Fibroblast of the conjunctiva (primary cell): ENCODE measurements around the gene DECR2.
"Not testable (repeated sequence)": the region's sequence is repeated elsewhere in the genome, so short reads cannot be mapped to it uniquely, and the experiment has no call there.

ENCODE experiments used
- DNase-seq: peaks from one replicate; pipeline ENCODE4 v3.0.0-alpha.2; 2010; ENCODE audit warnings: low read depth

DECR2 gene

DNA sequence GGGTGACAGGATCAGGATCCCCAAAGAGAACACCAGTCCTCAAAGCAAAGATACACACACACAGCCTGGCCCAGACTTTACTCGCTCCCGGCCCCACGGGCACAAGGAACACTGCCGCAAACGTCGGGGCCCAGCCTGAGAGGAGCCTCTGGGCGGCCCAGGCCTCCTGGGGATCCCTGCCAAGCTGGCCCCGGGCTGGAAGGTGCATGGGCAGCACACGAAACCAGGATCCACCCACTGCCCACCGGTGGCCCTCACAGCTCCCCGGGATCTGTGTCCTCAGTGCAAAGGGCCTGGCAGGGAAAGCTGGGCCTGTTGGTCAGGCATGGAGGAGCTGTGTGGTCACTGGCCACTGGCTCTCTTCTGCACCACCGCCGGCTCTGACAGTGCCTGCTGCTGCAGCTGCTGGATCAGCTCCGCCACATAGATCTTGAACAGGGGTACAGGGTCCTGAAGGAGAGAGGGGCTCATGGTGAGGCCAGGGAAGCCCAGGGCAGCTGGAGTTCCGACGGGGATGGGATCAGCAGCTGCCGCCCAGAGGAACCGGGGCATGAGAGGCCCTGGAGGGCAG is 34.3 kb upstream of the DECR2 start:
- no peak for DNase-seq

DNA sequence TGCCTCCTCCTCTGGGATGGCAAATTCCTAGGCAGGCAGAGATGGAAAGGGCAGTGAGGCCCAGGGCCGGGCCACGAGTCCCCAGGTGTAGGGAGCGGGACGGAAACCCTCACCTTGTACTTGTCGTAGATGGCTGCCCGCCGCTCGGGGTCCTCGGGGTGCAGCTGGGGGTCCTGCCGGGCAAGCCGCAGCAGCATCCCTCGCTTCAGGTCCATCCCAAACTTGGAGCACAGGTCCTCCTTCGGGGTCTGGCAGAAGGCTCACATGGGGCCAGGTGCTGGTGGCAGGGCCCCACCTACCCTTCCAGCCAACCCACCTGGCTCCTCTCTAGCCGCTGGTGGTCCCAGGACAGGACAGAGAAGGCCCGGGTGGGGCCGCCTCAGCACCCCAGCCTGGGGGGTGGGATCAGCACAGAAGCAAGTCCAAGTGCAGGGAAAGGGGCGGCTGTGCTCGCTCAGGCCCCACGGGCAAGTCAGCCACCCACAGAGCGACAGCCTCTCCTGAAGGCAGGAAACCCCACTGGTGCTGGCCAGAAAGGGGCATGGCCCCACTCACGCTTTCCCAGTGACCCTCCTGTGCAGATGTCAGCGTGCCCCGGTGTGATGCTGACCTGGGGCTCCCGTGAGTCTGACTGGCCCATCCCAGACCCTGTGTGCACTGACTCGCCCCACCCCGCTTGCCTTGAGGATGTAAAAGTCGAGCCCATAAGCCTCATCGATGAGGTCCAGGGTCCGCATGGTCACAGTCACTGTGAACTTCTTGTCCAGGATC is 33.1 kb upstream of the DECR2 start:
- no peak for DNase-seq

DNA sequence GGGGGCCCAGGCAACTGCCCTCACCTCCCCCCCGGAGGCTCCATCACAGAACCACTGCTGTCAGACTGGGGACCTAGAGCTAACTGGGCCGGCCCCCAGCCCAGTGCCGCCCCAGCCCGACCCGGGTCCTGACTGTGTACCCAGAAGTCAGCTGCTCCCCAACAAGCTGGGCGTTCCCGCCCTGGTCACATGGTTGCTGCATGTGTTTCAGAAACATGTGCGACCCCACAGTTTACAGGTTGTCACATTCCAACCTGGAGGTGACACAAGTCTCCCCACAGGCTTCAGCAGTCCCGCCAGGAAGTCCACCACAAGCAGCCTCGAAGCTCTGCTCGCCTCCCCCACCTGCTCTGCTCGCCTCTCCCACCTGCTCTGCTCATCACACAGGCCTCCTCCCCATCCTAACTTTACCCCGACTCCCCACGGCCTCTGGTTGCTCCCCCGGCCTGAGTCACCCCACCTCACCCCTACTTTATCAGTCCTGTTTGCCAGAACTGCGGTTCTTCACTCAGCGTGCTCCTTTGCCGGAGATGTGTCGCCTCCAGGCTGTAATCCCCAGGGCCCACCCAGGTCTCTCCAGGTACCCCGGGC is 32.3 kb upstream of the DECR2 start:
- DNase-seq, result no peak

DNA sequence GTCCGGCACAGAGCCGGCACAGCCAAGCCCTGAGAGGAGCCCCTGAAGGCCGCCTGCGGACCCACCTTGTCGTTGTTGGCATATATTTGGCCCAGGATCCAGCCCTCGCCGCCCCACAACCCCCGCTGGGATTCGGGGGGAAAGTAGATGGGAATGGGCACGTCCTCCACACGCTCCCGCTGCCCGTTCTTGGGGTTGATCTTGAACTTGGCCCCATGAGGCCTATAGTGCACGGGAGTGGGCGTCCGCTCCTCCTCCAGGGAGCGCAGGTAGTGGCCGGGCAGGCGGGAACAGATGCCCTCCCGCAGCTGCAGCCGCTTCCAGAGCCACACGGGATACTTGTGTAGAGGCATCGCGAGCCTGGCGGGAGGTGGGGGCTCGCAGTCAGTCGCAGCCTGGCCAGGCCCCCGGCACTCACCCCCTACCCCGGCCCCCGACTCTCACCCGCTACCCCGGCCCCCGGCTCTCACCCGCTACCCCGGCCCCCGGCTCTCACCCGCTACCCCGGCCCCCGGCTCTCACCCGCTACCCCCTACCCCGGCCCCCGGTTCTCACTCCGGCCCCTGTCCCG is 31.7 kb upstream of the DECR2 start:
- DNase-seq, result no peak

DNA sequence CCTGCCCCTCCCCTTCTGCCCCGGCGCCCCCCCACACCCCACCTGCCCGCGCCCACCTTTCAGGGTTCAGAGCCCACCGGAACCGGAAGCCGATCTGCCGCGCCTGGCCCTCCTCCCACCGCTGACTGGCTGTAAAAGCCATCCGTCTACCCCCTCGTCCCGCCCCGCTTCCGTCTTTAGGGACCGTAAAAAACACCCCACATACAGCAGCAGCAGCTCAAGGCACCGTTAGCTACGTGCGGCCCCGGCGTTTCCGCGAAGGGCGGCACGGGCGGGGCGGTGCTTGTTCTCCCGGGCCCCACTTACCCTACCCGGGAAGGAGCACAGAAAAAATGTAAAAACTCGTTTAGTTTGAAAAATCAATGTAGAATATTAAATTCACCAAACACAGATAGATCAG is 31.2 kb upstream of the DECR2 start, which contains the start of gene MRPL28:
Gene MRPL28, minus strand, starts transcription at position 96 of the 400 bp plus-strand sequence. CDS start 320 bp downstream, outside the sequence.
- DNase-seq, result peak; percentile 91

DNA sequence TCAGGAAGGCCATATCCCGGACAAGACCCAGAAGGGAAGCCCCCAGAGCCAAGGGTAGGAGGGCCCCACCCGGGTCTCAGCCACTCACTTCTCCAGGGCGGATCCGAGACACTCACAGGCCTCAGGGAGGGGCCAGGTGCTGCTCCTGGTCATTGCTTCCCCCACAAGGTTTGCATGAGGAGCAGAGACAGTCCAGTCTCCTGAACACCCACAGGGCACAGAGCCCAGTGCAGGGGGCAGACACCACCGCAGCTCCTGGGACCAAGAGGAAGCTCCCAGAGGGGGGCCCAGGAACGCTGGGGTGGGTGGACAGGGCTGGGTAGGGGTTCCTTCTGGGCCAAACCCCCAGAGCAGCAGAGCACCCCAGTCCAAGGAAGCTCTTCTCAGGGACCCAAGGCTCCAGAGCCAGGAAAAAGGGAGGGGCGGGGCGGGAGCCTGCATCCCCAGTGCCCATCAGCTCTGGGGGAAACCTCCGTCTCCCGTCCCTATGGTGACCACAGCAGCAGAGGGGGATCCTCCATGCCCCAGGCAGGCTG is 30.6 kb upstream of the DECR2 start:
- no peak for DNase-seq

DNA sequence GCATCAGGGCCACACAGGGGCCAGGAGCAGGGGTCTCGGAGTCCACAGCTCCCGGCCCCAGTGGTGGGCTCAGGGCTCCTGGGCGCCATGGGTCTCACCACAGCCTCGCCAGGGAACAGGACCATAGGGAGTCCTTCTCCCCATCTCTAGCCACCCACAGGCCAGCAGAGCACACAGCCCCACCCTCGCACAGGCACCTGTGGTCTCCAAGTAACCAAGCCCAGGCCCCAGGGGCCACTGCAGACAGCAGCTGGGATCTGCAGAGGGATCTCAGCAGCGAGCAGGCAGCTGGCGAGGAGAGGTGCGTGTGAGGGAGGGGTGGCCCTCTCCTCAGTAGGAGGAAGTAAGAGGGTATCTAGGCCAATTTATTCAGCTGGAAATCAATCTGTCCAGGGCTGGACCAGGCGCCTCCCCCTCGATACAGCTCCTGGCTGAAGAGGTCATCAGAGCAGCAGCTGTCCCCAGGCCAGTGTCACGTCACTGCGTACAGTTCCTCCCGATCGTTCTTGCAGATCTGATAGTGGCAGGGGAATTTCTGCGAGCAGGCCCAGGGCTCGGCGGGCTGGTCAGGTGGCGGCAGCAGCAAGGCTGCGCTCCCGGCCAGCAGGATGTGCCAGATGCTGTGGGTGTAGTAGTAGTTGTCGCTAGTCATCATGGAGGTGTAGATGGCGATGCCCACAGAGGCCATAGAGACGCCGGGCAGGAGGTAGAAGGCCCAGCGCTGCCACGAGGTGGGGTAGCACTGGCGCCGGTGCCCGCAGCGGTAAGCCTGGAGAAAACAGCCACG is 30.0 kb upstream of the DECR2 start:
- no peak for DNase-seq

DNA sequence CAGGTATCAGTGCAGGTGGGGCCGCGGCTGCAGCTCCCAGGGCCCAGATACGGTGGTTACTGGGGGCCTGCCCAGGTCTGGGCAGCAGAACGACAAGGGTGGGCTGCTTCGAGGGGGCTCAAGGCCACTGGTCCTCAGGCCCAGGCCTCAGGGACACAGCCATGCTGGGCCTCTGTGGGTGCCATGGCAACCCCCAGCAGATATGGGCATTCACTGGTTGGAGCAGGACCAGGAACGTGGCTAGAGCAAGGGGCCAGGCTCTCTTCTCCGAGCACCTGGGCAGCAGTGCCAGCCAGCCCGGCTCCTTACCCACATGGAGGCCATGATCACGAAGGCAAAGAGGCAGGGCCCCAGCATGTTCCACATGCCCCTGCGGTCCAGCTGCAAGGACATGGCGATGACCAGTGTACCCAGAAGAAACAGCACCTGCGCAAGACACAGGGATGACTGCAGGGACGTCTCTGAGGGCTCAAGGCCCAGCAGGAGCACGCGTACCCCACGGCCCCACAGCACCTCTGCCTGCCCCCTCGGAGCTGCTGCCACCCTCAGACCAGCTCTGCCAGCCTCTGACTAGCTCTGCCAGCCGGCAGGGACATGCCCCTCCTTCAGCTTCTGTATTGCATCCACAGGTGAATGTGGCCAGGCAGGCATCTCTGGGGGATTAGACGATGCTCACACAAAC is 29.2 kb upstream of the DECR2 start:
- DNase-seq, result no peak

DNA sequence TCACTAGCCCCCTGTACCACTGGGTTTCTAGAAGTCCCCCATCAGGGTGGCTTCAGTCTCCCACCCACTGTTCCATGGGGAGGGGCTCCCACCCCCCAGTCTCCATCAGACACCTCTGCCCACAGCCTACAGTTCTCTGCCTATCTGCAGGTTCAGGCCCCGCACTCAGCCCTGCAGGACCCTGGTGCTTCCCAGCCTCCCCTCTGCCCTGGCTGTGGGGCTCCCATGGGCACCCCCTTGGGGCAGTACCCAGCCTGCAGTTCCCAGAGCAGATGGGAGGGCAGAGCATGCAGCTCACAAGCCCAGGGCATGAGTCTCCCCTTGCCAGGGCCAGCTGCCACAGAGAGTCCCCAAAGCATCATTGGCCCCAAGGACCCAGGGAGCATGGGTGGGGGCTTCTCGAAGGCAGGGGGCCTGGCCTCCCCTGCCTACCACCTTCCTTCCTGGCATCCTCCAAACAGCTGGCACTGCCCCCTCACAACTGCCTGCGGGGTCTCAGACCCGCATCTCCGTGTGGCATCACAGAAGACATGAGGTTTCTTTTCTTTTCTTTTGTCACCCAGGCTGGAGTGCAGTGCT is 28.6 kb upstream of the DECR2 start:
- DNase-seq, result no peak

DNA sequence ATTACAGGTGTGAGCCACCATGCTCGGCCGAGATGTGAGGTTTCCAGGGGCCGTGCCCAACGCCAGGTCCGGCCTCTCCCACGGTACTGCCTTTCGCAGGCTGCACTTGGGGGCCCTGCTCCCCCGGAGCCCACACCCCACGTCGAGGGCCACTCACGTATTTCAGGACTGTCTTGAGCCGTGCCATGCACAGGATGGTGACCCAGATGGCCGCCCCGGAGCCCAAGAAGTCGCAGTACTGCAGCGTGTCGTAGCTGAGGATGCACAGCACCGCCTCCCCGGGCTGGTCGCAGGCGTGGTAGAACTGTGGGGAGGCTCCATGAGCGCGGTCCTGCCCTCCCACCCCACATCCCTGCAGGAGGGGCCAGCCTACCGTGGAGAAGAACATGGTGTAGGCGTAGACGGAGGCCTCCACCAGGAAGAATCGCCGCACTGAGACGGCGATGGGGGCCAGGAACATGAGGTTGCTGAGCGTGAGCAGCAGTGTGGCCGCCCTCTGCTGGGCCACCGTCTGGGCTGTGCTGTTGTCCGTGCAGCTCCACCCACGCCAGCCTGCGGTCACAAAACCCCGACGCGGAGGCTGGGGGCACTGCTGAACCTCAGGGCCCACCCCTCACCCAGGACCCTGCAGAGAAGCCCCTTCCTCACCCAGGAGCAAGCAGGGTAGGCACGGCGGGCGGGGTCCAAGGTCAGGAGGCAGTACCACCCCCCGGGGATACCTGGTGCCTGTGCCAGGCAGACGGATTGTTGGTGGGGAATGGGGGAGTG is 27.7 kb upstream of the DECR2 start:
- DNase-seq, result no peak

DNA sequence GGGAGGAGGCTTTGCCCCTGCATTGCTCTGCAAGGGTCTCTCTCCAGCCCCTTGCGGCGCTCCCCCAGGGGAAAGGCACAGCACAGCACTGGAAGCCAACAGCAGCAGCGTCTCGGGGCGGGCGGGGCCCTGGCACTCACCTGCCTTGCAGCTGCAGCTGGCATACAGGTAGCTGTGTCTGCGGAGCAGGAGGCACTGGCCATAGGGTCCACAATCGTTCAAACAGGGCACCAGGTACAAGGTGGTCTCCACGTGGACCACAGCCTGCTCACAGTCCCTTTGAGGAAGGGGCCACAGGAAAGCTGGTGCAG is 27.1 kb upstream of the DECR2 start:
- no peak for DNase-seq

DNA sequence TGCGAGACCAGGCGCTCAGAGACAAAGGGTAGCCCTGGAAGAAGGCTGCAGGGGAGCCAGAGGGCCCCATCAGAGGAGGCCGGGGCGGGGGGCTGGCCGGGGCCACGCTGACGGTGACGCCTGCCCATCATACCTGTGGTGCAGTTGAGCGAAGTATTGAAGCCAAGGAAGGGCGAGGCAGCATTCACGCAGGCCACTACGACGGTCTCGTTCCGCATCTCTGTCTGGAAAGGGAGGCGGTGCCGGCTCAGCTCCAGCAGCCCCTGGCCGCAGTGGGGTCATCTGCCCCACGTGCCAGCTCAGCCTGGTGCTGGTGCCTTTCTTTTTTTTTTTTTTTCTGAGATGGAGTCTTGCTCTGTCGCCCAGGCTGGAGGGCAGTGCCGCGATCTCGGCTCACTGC is 26.5 kb upstream of the DECR2 start:
- DNase-seq, result no peak

DNA sequence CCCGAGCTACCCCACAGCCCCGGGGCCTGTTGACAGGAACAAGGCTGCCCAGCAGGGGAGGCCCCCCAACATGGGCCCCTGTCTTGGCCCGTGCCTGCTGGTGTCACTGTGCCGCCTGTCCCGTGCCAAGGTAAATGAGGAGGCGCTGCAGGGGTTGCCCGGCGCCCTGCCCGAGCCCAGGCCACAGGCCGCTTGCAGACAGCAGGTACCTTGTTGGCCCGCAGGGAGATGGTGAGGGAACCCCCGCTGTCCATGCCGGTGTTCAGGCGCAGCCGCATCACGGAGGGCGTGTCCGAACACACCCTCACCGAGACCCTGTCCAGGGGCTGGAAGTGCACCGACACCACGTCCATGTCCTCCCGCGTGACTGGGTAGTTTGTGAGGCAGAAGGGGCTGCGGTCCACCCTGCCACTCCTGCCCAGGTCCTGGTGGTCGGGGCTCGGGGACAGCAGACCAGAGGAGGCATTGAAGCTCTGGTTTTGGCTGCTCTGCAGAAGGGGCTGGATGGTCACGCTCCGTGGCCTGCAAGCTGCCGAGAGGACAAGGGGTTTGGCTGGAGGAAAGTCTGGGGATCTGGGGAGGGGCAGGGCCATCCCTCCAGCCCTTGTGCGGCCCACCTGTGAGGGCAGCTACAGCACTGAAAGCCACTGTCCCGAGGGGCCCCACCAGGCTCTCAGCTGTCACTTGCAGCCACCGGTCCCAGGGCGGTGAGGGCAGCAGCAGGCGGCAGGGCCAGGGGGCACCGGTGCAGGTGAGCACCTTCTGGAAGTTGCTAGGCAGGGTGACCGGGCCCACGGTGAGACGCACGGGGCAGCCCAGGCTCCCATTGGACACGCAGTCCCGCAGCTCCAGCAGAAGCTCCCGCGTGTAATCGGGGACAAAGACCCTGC is 25.5 kb upstream of the DECR2 start:
- no peak for DNase-seq

DNA sequence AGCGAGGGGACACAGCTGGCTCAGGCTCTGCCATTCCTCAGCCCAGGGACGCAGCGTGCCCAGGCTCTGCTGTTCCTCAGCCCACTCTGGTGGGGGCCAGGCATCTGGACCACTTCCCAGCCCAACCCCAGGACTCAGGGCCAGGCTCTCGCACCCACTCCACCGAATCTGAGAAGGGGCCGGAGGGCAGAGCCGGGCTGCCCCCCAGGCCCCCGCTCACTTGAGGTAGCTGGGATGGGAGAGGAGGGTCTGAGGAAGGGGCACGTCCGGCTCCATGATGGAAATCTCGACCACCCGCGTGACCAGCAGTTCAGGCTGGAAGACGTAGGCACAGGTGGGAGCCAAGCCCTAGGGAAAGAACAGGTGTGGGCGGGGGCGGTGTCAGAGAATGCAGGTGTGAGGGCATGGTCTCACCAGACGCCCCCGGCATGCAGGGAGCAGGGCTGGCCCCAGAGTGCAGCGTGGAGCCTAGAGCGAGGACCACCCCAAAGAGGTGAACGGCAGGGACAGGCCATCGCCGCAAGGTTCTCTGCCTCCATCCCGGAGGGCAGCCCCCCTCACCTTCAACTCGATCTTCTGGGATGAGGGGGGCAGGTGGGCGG is 24.8 kb upstream of the DECR2 start:
- no peak for DNase-seq

DNA sequence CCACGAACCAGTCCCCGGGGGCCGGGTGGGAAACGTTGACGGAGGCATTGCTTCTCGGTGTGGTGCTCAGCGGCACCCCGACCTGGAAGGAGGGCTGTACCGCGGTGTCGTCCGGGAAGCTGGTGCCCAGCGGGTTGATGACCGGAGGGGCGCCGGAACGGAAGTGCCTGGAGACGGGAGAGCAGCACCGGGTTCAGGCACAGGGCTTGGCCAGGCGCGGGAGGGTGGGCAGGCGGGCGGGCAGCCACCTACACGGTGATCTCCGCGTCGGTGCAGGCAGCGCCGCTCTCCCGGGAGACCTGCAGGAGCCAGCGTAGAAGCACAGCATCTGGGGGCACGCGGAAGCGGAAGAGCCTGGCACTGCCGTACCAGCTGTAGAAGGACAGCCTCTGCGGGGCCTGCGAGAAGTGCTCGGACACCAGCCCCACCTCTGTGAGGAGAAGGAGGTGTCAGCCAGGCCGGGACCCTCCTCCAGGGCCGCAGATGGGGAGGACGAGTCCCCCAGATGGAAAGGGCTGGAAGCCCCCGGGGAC is 24.2 kb upstream of the DECR2 start:
- DNase-seq, result no peak

DNA sequence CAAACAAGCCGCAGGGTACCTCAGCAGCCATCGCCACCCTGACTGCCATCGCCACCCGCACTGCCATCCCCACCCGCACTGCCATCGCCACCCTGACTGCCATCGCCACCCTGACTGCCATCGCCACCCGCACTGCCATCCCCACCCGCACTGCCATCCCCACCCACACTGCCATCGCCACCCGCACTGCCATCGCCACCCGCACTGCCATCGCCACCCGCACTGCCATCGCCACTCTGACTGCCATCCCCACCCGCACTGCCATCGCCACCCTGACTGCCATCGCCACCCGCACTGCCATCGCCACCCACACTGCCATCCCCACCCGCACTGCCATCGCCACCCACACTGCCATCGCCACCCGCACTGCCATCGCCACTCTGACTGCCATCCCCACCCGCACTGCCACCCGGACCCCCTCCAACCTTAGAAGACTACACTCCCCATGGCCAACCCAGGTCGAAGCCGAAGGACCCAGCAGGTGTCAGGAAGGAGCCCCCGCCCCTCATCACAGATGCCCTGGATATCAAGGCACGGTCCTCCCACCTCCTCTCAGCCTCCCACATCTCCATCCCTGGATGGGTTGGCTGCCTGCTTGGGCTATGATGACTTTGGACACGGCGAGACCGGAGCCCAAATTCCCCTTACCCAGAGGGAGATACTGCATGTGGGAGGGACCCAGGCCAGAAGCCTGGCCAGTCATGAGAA is 23.4 kb upstream of the DECR2 start:
- DNase-seq, result not testable (repeated sequence)

DNA sequence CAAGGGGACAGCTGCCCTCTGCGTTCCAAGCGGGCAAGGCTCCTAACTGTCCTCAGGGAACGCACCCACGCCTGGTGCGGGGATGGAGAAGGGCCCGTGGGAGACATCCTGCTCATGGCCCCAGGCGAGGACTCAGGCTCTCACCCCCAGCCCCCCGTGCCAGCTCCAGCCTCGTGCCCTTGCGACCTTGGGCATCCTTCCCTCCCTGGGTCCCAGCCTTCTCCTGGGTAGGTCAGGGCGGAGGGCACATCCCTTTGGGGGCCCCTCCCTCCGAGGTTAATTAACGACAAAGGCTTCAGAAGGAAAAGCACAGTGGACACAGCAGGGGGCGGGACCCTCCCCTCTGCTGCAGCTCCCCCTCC is 22.9 kb upstream of the DECR2 start:
- no peak for DNase-seq
